Tibial nerve (tissue), 4 donors: ENCODE results near the gene BUD13.

Experiments
- EP300 ChIP-seq, 2 donors: sonication (generic); formaldehyde crosslinking; IDR thresholded peaks; one replicate each; pipeline ENCODE4 v1.6.1; 2017; ENCODE audit warnings: antibody characterized with exemption in 2 of 2, mild to moderate bottlenecking in 1 of 2
- POLR2A ChIP-seq, 2 donors: fragments of 450-650 bp; IDR thresholded peaks; one replicate each; pipeline ENCODE4 v1.6.1; 2017; ENCODE audit warnings: antibody characterized with exemption in 2 of 2, mild to moderate bottlenecking in 2 of 2, moderate library complexity in 2 of 2
- TF ChIP-seq, protein P1 (sequence below), 5 experiments: fragments of 200-600 bp in 3 of 5; fragments of 450-650 bp in 2 of 5; sonication (generic) in 3 of 5; IDR thresholded peaks; one replicate each; pipeline ENCODE4 v1.5.1; 2016 to 2019; ENCODE audit warnings: antibody characterized with exemption in 5 of 5, mild to moderate bottlenecking in 3 of 5, moderate library complexity in 2 of 5

DNA sequence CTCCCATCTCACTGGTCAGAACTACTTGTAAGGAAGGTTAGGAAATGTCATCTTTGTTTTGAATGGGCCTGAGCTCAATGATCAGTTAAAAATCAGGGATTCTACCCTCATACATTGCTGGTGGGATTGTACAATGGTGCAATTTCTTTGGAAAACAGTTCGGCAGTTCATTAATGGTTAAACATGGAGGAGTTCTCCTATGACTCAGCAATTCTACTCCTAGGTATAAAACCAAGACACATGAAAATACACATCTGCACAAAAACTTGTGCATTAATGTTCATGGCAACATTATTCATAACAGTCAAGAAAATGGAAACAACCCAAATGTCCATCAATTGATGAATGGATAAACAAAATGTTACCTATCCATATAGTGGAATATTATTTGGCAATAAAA is 23.8 kb upstream of the BUD13 start:
- TF ChIP-seq, protein P1, sequence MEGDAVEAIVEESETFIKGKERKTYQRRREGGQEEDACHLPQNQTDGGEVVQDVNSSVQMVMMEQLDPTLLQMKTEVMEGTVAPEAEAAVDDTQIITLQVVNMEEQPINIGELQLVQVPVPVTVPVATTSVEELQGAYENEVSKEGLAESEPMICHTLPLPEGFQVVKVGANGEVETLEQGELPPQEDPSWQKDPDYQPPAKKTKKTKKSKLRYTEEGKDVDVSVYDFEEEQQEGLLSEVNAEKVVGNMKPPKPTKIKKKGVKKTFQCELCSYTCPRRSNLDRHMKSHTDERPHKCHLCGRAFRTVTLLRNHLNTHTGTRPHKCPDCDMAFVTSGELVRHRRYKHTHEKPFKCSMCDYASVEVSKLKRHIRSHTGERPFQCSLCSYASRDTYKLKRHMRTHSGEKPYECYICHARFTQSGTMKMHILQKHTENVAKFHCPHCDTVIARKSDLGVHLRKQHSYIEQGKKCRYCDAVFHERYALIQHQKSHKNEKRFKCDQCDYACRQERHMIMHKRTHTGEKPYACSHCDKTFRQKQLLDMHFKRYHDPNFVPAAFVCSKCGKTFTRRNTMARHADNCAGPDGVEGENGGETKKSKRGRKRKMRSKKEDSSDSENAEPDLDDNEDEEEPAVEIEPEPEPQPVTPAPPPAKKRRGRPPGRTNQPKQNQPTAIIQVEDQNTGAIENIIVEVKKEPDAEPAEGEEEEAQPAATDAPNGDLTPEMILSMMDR (IDR thresholded peaks at IDR 0.05): no peak
- TF ChIP-seq POLR2A (IDR thresholded peaks at IDR 0.05): no peak
- no peak for TF ChIP-seq EP300 (IDR thresholded peaks at IDR 0.05)
